Adipose tissue (tissue), 3 donors: Measurements from ENCODE around the gene CAPN10. TPM values are rescaled to one million over a fixed set of nuclear protein-coding genes. Genes with fewer than 3 reads are reported as not detected.

Experiments
- polyA plus RNA-seq, 3 donors: library from polyadenylated mRNA; stranded (reverse); fragments of 200-250 nt; gene quantifications; one replicate each; pipeline ENCODE4 v1.2.3, GENCODE V29; 2013
- donor health status: healthy with polysubstance abuse.
- donor health status: Bipolar disorder and iron deficiency.
- donor health status: healthy.

The CAPN10 gene
- polyA plus RNA-seq, 3 donors = 13.4 to 25.3 (median 18.7) TPM

Other genes with a start within 250 kb of the CAPN10 start
- gene GPC1, start 151.1 kb upstream of the CAPN10 start, polyA plus RNA-seq = 10 to 100 TPM; 22.5 to 62.0 (median 27.1) TPM
- 1 to 10 TPM; 4.6 to 6.7 (median 6.5) TPM for gene ANKMY1, start 28.7 kb upstream of the CAPN10 start, polyA plus RNA-seq
- gene DUSP28, start 26.4 kb upstream of the CAPN10 start, polyA plus RNA-seq = 1 to 10 TPM; 3.2 to 4.6 (median 4.3) TPM
- gene RNPEPL1, start 18.2 kb upstream of the CAPN10 start, polyA plus RNA-seq = 100 to 1,000 TPM in 1 of 3 donors, 10 to 100 TPM in 2; 53.8 to 107 (median 72.8) TPM
- gene GPR35, start 38.7 kb downstream of the CAPN10 start, polyA plus RNA-seq = 1 to 10 TPM in 2 of 3 donors, under 1 TPM in 1; 0.60 to 2.3 (median 1.6) TPM
- gene AQP12B, start 96.2 kb downstream of the CAPN10 start, polyA plus RNA-seq = 100 to 1,000 TPM in 1 of 3 donors, under 1 TPM in 1, not detected in 1; 0.03 to 159 TPM
- 100 to 1,000 TPM in 1 of 3 donors, not detected in 2; 105 TPM for gene AQP12A, start 105.1 kb downstream of the CAPN10 start, polyA plus RNA-seq
- gene KIF1A, start 233.5 kb downstream of the CAPN10 start, polyA plus RNA-seq = 10 to 100 TPM in 1 of 3 donors, under 1 TPM in 2; 0.11 to 18.6 (median 0.18) TPM